ENCODE measurements around the gene KCNMA1. TPM values are rescaled to one million over a fixed set of nuclear protein-coding genes. Genes with fewer than 3 reads are reported as not detected.

KCNMA1 gene
- total and polyA plus RNA-seq, 10 of the 15 experiments (the other 5 are each of a cell fraction or from before 2014, with no cell fraction given), result 8.5 to 77.0 (median 21.3) TPM

- TF ChIP-seq MEF2B (IDR thresholded peaks at IDR 0.05; ENCODE audit: partially characterized antibody, poor library complexity, severe bottlenecking) (peak; percentile 69), TCF12 (IDR thresholded peaks at IDR 0.05; ENCODE audit: low read depth, low read length) (0 out of 2 replicates have a peak, but pooled peaks have one; percentile 37), SKIL (IDR thresholded peaks at IDR 0.05; ENCODE audit: low read depth, poor library complexity, severe bottlenecking) (peak; percentile 91), JUND (IDR thresholded peaks at IDR 0.05; ENCODE audit: low read depth, low read length) (peak; percentile 40; the same call in 1 of the 2 replicates), EP300 (IDR thresholded peaks at IDR 0.05; ENCODE audit: borderline replicate concordance in 1 of 2, control insufficient read depth in 1 of 2, low read depth in 2 of 2, low read length in 2 of 2) (peak in 1 of 2 experiments; percentile 21; a peak in 1 of 4 replicates), NBN (IDR thresholded peaks at IDR 0.05) (peak; percentile 65), CBX5 (IDR thresholded peaks at IDR 0.05; ENCODE audit: low read depth) (0 out of 2 replicates have a peak, but pooled peaks have one; percentile 43), RUNX3 (IDR thresholded peaks at IDR 0.05; ENCODE audit: low read length) (peak; percentile 32; the same call in 1 of the 2 replicates), IKZF2 (IDR thresholded peaks at IDR 0.05) (peak; percentile 64 to 70; a peak in 2 of 4 replicates), CHD2 (IDR thresholded peaks at IDR 0.05; ENCODE audit: borderline replicate concordance, low read depth, low read length) (peak; percentile 17; the same call in 1 of the 2 replicates)
- TF ChIP-seq, protein P1, sequence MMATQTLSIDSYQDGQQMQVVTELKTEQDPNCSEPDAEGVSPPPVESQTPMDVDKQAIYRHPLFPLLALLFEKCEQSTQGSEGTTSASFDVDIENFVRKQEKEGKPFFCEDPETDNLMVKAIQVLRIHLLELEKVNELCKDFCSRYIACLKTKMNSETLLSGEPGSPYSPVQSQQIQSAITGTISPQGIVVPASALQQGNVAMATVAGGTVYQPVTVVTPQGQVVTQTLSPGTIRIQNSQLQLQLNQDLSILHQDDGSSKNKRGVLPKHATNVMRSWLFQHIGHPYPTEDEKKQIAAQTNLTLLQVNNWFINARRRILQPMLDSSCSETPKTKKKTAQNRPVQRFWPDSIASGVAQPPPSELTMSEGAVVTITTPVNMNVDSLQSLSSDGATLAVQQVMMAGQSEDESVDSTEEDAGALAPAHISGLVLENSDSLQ (IDR thresholded peaks at IDR 0.05), result peak; percentile 56; the same call in 1 of the 2 replicates
Observed at GRCh38 chr10:77683088-77683432, 45.5 kb upstream of the KCNMA1 start (continued).
